Gastrocnemius medialis (tissue), 4 donors: ENCODE measurements around the gene PTPN13. TPM values are rescaled to one million over a fixed set of nuclear protein-coding genes. Genes with fewer than 3 reads are reported as not detected.

Source experiments
- ATAC-seq, 2 donors: fragments of 150-250 bp; one replicate each; pipeline ENCODE4 v1.9.1; 2016
- DNase-seq, 2 donors: peaks; one replicate each; pipeline ENCODE4 v3.0.0-alpha.2; 2019
- H3K27ac ChIP-seq, 4 donors: fragments of 200-600 bp; sonication (generic); 1 replicate in 1 of 4; 2 replicates in 3 of 4; pipeline ENCODE4 v1.5.1; 2016 to 2018; ENCODE audit warnings: mild to moderate bottlenecking in 2 of 4, moderate library complexity in 1 of 4
- H3K27me3 ChIP-seq, 3 donors: fragments of 200-600 bp; sonication (generic) in 2 of 3; 1 replicate in 1 of 3; 2 replicates in 2 of 3; pipeline versions ENCODE4 v1.5.1 to v1.6.0; 2016 to 2019; ENCODE audit warnings: mild to moderate bottlenecking in 1 of 3, moderate library complexity in 1 of 3
- H3K36me3 ChIP-seq, 2 donors: fragments of 200-600 bp; sonication (generic) in 1 of 2; one replicate each; pipeline ENCODE4 v1.5.1; 2017 to 2018
- H3K4me1 ChIP-seq, 2 donors: fragments of 200-600 bp; sonication (generic) in 1 of 2; one replicate each; pipeline ENCODE4 v1.5.1; 2016 to 2017; ENCODE audit warnings: mild to moderate bottlenecking in 2 of 2
- H3K4me3 ChIP-seq, 4 donors: fragments of 200-600 bp; sonication (generic) in 3 of 4; 1 replicate in 1 of 4; 2 replicates in 3 of 4; pipeline ENCODE4 v1.5.1; 2016 to 2019; ENCODE audit warnings: mild to moderate bottlenecking in 2 of 4
- H3K9me3 ChIP-seq, 3 donors: fragments of 200-600 bp; sonication (generic) in 2 of 3; 1 replicate in 1 of 3; 2 replicates in 2 of 3; pipeline ENCODE4 v1.5.1; 2016 to 2019
- CTCF ChIP-seq, 5 experiments: fragments of 450-650 bp in 3 of 5; fragments of 200-600 bp in 2 of 5; sonication (generic) in 2 of 5; IDR thresholded peaks in 4 of 5; conservative IDR thresholded peaks in 1 of 5; 1 replicate in 4 of 5; 2 replicates in 1 of 5; pipeline ENCODE4 v1.5.1; 2016 to 2019; ENCODE audit warnings: antibody characterized with exemption in 5 of 5, mild to moderate bottlenecking in 3 of 5, moderate library complexity in 3 of 5
- POLR2A ChIP-seq, 2 donors: fragments of 450-650 bp; IDR thresholded peaks; one replicate each; pipeline ENCODE4 v1.6.1; 2017; ENCODE audit warnings: antibody characterized with exemption in 2 of 2, mild to moderate bottlenecking in 2 of 2, moderate library complexity in 2 of 2
- in situ Hi-C, 4 donors: fragments of 200-750 bp; cut with MboI; loops; one replicate each; pipeline versions ENCODE4 v1.15.0 to v1.8.0; 2017; ENCODE audit warnings: low sequenced_read_pairs in 4 of 4
- intact Hi-C: fragments of 100-400 bp; cut with DNase I; formaldehyde crosslinking; loops from one replicate; pipeline ENCODE4 v1.15.1; 2023; ENCODE audit warnings: low total_unique reads
- total RNA-seq, 4 donors: library from RNA; depleted of rRNA; stranded (reverse); fragments of >200 nt; gene quantifications; one replicate each; pipeline versions ENCODE4 v1.1.0 to v1.2.3, GENCODE V29; 2016

Gene PTPN13
- total RNA-seq, 4 donors from 2014 or later, result 0.87 to 2.0 (median 1.6) TPM

DNA sequence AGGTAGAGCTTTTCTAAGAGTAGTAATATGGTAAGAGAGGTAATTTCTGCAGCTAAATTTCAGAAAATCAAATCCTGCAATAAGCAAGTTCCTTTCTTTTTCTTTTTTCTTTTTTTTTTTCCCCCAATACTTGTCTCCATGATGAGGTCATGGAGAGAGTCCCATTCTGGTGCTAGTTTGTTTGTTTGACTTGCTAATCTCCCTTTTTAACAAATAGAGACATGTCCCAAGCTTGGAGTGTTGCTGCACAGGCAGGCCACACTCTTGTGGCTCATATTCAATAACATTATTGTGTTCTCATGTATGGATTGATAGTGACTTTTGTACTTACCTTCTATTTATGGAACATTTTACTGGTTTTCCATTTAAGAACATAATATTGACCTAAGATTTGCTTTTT, 25.5 kb downstream of the PTPN13 start:
- ATAC-seq (no peak), DNase-seq (no peak)
- H3K27me3 ChIP-seq, result no peaks in the 10 kb centered on the region
- H3K36me3 ChIP-seq, result no peaks in the 10 kb centered on the region
- intact Hi-C loops (no loop called here), in situ Hi-C loops (no loop called here)
- H3K4me1 ChIP-seq, result no peaks in the 10 kb centered on the region
- no peak overlapping the region for H3K4me3 ChIP-seq
- H3K27ac ChIP-seq, result no peak overlapping the region
- no peaks in the 10 kb centered on the region for H3K9me3 ChIP-seq
- no peak for TF ChIP-seq POLR2A (IDR thresholded peaks at IDR 0.05)
- TF ChIP-seq CTCF (IDR thresholded peaks at IDR 0.05 in 4 of 5, conservative IDR thresholded peaks at IDR 0.05 in 1 of 5), result no peak

DNA sequence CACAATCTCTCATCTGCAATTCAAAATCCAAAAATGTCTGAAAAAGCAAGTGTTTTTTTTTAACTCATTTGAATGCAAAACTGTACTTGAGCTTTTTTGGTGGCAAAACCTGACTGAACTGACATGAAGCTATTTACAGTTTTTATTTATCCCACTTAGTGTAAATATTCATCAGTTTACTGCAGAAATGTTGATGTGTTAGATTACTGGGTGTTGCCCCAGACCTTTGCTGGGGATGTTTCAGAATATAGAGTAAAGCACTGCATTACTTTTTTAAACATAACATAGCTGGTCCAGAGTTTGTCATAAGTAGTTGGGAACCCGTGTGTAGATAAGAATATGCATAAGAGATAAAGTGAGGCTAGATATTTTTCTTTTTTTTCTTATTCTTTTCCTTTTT, 27.3 kb downstream of the PTPN13 start:
- no peaks in the 10 kb centered on the region for H3K27me3 ChIP-seq
- intact Hi-C loops, result no loop called here
- no peaks in the 10 kb centered on the region for H3K36me3 ChIP-seq
- H3K4me3 ChIP-seq, result no peak overlapping the region
- DNase-seq, result no peak
- H3K9me3 ChIP-seq, result no peaks in the 10 kb centered on the region
- in situ Hi-C loops, result no loop called here
- no peak for TF ChIP-seq CTCF (IDR thresholded peaks at IDR 0.05 in 4 of 5, conservative IDR thresholded peaks at IDR 0.05 in 1 of 5)
- TF ChIP-seq POLR2A (IDR thresholded peaks at IDR 0.05), result no peak
- ATAC-seq, result no peak
- no peaks in the 10 kb centered on the region for H3K4me1 ChIP-seq
- H3K27ac ChIP-seq, result no peak overlapping the region

DNA sequence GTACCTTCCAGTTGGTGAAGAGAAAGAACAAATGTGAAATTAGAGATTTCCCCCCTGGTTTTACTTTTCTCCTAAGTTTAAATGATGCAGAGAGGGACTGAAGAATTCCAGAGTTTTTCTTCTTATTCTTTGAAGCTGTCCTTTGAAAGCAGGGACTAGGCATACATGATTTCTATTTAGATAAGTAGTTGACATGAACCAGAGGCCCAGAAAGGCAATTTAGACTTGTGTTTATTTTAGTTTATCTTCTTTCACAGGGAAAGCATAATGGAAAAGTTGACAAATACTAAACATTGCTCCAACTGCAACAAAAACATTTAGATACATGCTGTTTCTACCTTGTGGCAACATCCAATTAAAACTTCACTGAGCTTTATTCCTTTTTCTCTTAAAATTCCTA, 32.0 kb downstream of the PTPN13 start:
- DNase-seq, result no peak
- H3K27me3 ChIP-seq, result no peaks in the 10 kb centered on the region
- ATAC-seq, result no peak
- no peak overlapping the region for H3K4me3 ChIP-seq
- H3K27ac ChIP-seq, result no peak overlapping the region
- no peaks in the 10 kb centered on the region for H3K36me3 ChIP-seq
- in situ Hi-C loops (no loop called here), intact Hi-C loops (no loop called here)
- TF ChIP-seq POLR2A (IDR thresholded peaks at IDR 0.05) (no peak), CTCF (IDR thresholded peaks at IDR 0.05 in 4 of 5, conservative IDR thresholded peaks at IDR 0.05 in 1 of 5) (no peak)
- no peaks in the 10 kb centered on the region for H3K9me3 ChIP-seq
- no peaks in the 10 kb centered on the region for H3K4me1 ChIP-seq

GRCh38 chr4:86627462-86628135, 33.5 kb downstream of the PTPN13 start:
- Histone ChIP-seq H3K27me3 (no peaks in the 10 kb centered on the region), H3K36me3 (no peaks in the 10 kb centered on the region), H3K4me3 (no peak overlapping the region), H3K9me3 (no peaks in the 10 kb centered on the region), H3K4me1 (no peaks in the 10 kb centered on the region), H3K27ac (no peak overlapping the region)
- DNase-seq, result no peak
- ATAC-seq, result no peak
- in situ Hi-C loops, result no loop called here
- TF ChIP-seq CTCF (IDR thresholded peaks at IDR 0.05 in 4 of 5, conservative IDR thresholded peaks at IDR 0.05 in 1 of 5) (no peak), POLR2A (IDR thresholded peaks at IDR 0.05) (no peak)
- intact Hi-C loops, result no loop called here

DNA sequence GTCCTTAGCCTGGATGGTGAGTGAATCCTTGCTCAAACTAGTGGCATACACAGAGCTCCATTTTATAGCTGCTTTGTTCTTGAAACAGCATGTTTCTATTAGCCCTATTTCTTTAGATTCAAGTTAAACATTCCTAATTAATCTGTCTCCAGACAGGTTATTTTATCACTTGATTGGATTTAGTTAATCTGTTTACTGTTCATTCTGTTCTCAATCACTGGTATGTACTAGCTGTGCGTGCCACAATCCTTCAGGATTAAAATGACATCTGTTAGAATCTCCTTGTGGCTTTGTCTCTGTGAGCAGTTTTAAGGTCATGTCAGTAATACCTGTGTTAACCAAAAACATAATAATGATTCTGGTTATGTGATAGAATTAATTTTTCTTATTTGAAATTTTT, 36.5 kb downstream of the PTPN13 start:
- H3K36me3 ChIP-seq, result no peaks in the 10 kb centered on the region
- DNase-seq, result no peak
- no peak for ATAC-seq
- TF ChIP-seq POLR2A (IDR thresholded peaks at IDR 0.05), result no peak
- TF ChIP-seq CTCF (IDR thresholded peaks at IDR 0.05 in 4 of 5, conservative IDR thresholded peaks at IDR 0.05 in 1 of 5), result no peak
- in situ Hi-C loops, result no loop called here
- H3K27ac ChIP-seq, result no peak overlapping the region
- H3K9me3 ChIP-seq, result no peaks in the 10 kb centered on the region
- H3K4me1 ChIP-seq, result no peaks in the 10 kb centered on the region
- intact Hi-C loops, result no loop called here
- no peak overlapping the region for H3K4me3 ChIP-seq
- no peaks in the 10 kb centered on the region for H3K27me3 ChIP-seq
